Measurements from ENCODE around the gene INSYN2A. TPM values are rescaled to one million over a fixed set of nuclear protein-coding genes. Genes with fewer than 3 reads are reported as not detected.

The INSYN2A gene, protein sequence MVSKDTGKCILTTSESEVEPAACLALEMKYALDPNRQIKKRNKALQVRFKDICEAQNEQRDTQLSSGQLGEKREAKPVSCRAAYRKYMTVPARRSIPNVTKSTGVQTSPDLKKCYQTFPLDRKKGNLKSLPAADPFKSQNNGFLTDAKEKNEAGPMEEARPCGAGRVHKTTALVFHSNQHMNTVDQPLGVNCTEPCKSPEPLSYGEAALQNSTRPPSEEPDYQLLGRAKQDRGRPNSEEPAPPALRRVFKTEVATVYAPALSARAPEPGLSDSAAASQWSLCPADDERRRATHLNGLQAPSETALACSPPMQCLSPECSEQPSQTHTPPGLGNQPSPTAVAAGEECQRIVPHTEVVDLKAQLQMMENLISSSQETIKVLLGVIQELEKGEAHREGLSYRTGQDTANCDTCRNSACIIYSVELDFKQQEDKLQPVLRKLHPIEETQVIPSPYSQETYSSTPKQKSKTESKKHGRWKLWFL
- total RNA-seq (under 1 TPM in 6 of 9 donors, not detected in 3; 0.07 to 0.37 (median 0.14) TPM), polyA plus RNA-seq (under 1 TPM in 1 of 2 donors, not detected in 1; 0.01 TPM)
- long read RNA-seq, donor 1, result 0 reads
- long read RNA-seq, donor 2, partial matches to known transcripts, result 0 of 1 reads
- long read RNA-seq, donor 2, other reads (novel, unspliced or antisense), result 1 of 1 reads
- long read RNA-seq, donor 3, result 0 reads

DNA sequence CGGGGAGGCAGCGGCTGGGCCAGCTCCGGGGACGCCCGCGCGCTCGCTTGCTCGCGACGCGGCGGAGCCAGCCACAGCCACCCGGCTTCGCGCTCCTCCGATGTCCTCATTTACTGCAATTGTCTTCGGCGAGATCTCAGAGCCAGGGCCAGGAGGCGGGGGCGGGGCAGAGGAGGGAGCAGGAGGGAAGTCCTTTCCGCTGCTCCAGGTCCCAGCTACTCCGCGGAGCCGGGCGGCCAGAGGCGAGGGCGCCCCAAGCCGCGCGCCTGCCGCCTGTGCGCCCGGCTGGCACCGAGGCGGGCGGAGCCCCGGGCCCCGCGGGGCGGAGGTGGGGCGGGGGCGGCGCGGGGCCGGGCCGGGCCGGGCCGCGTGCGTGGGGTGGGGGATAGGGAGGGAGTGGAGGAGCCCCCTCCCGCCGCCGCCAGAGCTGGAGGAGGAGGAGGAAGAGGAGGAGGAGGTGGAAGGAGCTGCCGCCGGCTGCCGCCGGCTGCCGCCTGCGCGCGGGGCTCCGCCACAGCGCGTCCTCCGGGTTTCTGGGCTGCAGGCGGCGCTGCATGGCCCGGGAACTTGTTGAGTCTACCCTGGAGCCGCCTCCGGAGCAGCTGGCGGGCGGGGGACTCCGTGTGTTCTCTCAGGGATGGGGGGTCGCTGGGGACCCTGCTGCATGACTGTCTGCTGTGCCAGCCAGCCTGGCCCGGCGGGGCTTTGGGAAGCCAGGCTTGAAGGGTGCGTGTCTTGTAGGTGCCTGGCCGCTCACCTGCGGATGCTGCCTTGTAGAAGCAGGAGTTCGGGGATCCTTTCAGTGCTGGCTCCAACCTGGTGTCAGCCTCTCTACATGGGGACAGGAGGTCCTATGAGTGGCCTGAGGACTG lies at the start of gene INSYN2A:
INSYN2A (minus strand) TSS at position 310 of the 872 bp plus-strand sequence. CDS start 20,196 bp downstream, outside the sequence.
- TF ChIP-seq, protein P1, sequence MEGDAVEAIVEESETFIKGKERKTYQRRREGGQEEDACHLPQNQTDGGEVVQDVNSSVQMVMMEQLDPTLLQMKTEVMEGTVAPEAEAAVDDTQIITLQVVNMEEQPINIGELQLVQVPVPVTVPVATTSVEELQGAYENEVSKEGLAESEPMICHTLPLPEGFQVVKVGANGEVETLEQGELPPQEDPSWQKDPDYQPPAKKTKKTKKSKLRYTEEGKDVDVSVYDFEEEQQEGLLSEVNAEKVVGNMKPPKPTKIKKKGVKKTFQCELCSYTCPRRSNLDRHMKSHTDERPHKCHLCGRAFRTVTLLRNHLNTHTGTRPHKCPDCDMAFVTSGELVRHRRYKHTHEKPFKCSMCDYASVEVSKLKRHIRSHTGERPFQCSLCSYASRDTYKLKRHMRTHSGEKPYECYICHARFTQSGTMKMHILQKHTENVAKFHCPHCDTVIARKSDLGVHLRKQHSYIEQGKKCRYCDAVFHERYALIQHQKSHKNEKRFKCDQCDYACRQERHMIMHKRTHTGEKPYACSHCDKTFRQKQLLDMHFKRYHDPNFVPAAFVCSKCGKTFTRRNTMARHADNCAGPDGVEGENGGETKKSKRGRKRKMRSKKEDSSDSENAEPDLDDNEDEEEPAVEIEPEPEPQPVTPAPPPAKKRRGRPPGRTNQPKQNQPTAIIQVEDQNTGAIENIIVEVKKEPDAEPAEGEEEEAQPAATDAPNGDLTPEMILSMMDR (IDR thresholded peaks at IDR 0.05), result peak in 5 of 12 donors; percentile 13 to 36 (median 28)
- no peak for TF ChIP-seq POLR2A (IDR thresholded peaks at IDR 0.05)
- peaks cover 0 to 7% (median 0%) of the 10 kb centered on the region in 9 donors for H3K36me3 ChIP-seq
- 4 to 6% (median 5%) methylated on average over 16 to 81 of the region's 81 CpGs for WGBS, 4 donors
- H3K27me3 ChIP-seq, result peaks cover 0 to 19% (median 0%) of the 10 kb centered on the region in 9 donors
- peak within 1 kb of the TSS; percentile 22 to 64 (median 50) for H3K4me3 ChIP-seq
- H3K9me3 ChIP-seq, result no peaks in the 10 kb centered on the region
- peaks cover 0 to 28% (median 13%) of the 10 kb centered on the region in 12 donors for H3K4me1 ChIP-seq
- DNase-seq, result peak in 3 of 5 donors; percentile 38 to 52 (median 47)
- intact Hi-C loops (cut with DNase I), result loop anchor here in 1 of 10 donors (10.0 kb wide), 1 partner anchor 138 kb away; no protein-coding TSS in a partner anchor
- no peak within 1 kb of the TSS for H3K27ac ChIP-seq
- ATAC-seq, result peak in 3 of 4 donors; percentile 48 to 64 (median 58)

DNA sequence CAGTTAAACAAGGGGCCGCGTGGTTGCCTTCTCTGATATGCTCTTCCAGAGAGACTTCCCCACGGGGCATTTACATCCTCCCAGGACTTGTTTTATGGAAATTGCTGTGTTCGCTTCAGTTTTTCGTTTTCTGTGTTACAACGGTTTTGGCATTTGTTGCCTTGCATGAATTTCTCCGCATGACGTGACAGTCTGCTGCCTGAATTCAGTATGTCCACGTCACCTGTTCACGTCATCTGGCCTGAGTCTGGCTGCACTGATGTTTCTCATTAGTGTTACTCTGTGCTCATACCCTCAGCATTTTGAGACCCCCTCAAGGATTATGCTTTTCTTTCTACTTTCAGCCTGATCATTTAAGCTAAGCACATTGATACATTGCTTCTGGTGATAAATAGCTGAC lies 49.1 kb upstream of the INSYN2A start:
- Histone ChIP-seq H3K4me3 (no peak overlapping the region), H3K4me1 (no peaks in the 10 kb centered on the region), H3K36me3 (peaks cover 0 to 30% (median 18%) of the 10 kb centered on the region in 9 donors), H3K9me3 (no peaks in the 10 kb centered on the region), H3K27ac (no peak overlapping the region), H3K27me3 (no peaks in the 10 kb centered on the region)
- 81 to 95% (median 89%) methylated on average over 10 of the region's 10 CpGs for WGBS, 4 donors
- DNase-seq (no peak), ATAC-seq (no peak)
- intact Hi-C loops (cut with DNase I), result no loop called here
- no peak for TF ChIP-seq POLR2A (IDR thresholded peaks at IDR 0.05)
- TF ChIP-seq, protein P1 (IDR thresholded peaks at IDR 0.05), result no peak

DNA sequence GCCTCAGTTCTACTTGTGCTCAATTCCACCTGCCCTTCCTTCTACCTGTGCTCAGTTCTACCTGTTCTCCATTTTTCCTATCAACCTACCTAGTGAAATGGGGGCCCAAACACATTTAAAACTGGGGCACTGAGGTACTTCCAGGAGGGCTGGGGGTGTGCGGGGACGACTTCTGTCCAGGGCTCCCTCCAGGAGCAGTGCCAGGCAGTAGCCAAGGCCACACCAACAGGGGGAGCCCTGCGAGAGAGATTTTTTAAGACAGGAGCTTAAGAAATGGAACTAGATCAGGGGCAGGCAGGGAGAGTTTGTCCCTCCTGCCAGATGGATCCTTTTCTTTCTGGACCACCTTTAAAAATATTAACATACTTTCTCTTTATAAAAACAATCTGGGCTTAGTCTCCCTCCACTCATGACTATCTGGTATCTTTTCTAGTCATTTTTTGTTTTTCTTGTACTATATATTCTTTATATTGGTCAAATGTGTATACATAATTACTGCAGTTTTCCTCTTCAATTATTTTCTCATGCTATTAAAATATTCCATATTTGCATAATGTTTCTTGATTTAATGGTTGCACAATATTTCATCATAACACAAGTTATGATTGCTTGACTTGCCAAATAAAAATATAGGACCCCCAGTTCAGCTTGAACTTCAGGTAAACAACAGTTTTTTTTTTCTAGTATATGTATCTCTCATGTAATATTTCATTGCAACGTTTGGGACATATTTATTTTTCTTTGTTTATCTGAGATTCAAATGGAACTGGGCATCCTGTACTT lies 47.3 kb upstream of the INSYN2A start:
- Histone ChIP-seq H3K4me3 (no peak overlapping the region), H3K36me3 (peaks cover 0 to 14% (median 7%) of the 10 kb centered on the region in 9 donors), H3K27me3 (no peaks in the 10 kb centered on the region), H3K27ac (no peak overlapping the region), H3K4me1 (no peaks in the 10 kb centered on the region), H3K9me3 (no peaks in the 10 kb centered on the region)
- TF ChIP-seq POLR2A (IDR thresholded peaks at IDR 0.05), result no peak
- TF ChIP-seq, protein P1 (IDR thresholded peaks at IDR 0.05), result peak; percentile 6 to 58 (median 38)
- peak in 2 of 5 donors; percentile 11 to 27 for DNase-seq
- intact Hi-C loops (cut with DNase I), result no loop called here
- 48 to 60% (median 51%) methylated on average over 4 of the region's 4 CpGs for WGBS, 4 donors
- ATAC-seq, result no peak

All from heart left ventricle (tissue), 16 donors.